ENCODE results near the gene MYCN. TPM values are rescaled to one million over a fixed set of nuclear protein-coding genes. Genes with fewer than 3 reads are reported as not detected.
A peak's percentile ranks its signal among the peaks of the same experiment; 100 is the strongest.

Gene MYCN
- total RNA-seq, 1 experiment from 2014 or later = 54.4 TPM

DNA sequence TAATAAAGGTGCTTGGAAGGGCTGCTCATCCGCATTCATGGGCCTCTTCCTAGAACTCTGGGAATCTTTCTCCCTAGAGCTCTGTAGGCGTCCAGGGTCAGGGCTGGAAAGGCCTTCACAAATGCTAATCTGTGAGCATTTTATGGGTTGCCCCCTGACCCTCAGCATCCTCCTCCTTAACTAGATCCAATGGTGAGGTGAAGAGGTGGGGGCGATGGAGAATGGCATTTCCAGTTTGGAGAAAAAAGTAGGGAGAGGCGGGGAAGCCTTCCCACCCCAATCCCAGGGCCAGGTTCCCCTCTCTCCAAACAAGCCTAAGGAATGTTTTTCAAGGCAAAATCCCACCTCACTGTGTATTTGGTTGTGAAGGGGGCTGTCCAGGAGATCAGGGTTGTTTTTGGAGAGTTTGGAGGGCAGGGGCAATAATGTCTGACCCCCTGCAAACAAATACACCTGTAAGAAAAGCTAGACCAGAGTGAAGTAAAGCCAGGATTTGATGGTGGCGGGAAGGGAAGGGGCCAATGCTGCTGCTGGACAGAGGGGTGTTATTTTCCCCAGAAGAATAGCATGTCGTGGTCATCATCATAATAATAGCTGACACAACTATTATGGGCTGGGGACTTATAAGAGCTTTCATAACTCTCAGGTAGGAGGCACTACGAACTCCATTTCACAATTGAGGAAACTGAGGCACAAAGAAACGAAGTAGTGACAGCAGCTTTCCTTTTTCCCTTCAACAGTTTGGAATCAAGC is 1.4 kb upstream of the MYCN start:
- TF ChIP-seq, protein P1, sequence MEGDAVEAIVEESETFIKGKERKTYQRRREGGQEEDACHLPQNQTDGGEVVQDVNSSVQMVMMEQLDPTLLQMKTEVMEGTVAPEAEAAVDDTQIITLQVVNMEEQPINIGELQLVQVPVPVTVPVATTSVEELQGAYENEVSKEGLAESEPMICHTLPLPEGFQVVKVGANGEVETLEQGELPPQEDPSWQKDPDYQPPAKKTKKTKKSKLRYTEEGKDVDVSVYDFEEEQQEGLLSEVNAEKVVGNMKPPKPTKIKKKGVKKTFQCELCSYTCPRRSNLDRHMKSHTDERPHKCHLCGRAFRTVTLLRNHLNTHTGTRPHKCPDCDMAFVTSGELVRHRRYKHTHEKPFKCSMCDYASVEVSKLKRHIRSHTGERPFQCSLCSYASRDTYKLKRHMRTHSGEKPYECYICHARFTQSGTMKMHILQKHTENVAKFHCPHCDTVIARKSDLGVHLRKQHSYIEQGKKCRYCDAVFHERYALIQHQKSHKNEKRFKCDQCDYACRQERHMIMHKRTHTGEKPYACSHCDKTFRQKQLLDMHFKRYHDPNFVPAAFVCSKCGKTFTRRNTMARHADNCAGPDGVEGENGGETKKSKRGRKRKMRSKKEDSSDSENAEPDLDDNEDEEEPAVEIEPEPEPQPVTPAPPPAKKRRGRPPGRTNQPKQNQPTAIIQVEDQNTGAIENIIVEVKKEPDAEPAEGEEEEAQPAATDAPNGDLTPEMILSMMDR (IDR thresholded peaks at IDR 0.05; ENCODE audit: insufficient read depth in 1 of 2, low read depth in 1 of 2, low read length in 1 of 2, severe bottlenecking in 1 of 2, unreplicated experiment in 1 of 2) = no peak
- ChIA-PET POLR2A (interaction anchor here (0.6 to 1.4 kb wide), 4 partner anchors 76 to 461 kb away, joined by 3 to 6 read pairs (median 4); no protein-coding TSS in a partner anchor), CTCF (interaction anchor here (0.7 to 1.9 kb wide), 24 partner anchors 14 to 670 kb away, joined by 3 to 10 read pairs (median 3); no protein-coding TSS in a partner anchor)
- H3K36me3 ChIP-seq (ENCODE audit: control insufficient read depth, insufficient read depth, low read length) = no peaks in the 10 kb centered on the region; the same call in 1 of the 2 replicates
- Mint-ChIP-seq H3K27me3 (ENCODE audit: insufficient read depth, unreplicated experiment) (no peaks in the 10 kb centered on the region), H3K9me3 (ENCODE audit: unreplicated experiment) (no peaks in the 10 kb centered on the region), H3K4me3 (ENCODE audit: unreplicated experiment) (peak overlapping the region; percentile 85), H3K27ac (ENCODE audit: unreplicated experiment) (peak overlapping the region; percentile 69), H3K4me1 (ENCODE audit: low read depth, unreplicated experiment) (peaks cover 6% of the 10 kb centered on the region), H3K36me3 (ENCODE audit: insufficient read depth, unreplicated experiment) (peaks cover 21% of the 10 kb centered on the region)
- no TSS peak for BruUV-seq (replicated peaks)
- intact Hi-C loops (cut with micrococcal nuclease; ENCODE audit: unreplicated experiment) = loop anchor here (1.0 kb wide), 2 partner anchors 142 to 383 kb away; no protein-coding TSS in a partner anchor
- H3K4me3 ChIP-seq (ENCODE audit: low read depth, low read length) = peak overlapping the region; percentile 75
- DNase-seq = peak in 1 of 2 experiments; percentile 9
- no peaks in the 10 kb centered on the region for H3K9me3 ChIP-seq
- H3K27me3 ChIP-seq (replicated peaks; ENCODE audit: control insufficient read depth, insufficient read depth, low read length) = no peaks in the 10 kb centered on the region
- peaks cover 13% of the 10 kb centered on the region; the same call in 1 of the 2 replicates for H3K4me1 ChIP-seq

DNA sequence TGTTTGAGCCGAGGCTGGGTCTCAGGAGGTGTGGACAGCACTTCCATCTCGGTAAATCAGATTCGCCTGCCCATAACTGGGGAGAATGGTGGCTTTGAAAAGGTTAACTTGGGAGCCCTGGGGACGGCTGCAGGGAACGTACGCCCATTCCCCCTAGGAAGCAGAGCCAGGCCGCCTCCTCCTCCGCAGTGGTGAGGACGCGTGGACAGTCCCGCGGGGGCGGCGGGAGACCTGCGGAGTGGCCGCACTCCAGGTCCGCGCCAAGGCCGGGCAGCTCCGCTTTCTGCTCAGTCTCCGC is 845 bp upstream of the MYCN start:
- CTCF ChIA-PET = interaction anchor here (0.6 to 1.9 kb wide), 30 partner anchors 14 to 669 kb away, joined by 3 to 10 read pairs (median 3); no protein-coding TSS in a partner anchor
- no TSS peak for BruUV-seq (replicated peaks)

More for the DNA sequence above, 845 bp upstream of the MYCN start:
- POLR2A ChIA-PET = interaction anchor here (0.7 to 1.4 kb wide), 5 partner anchors 176 to 669 kb away, joined by 3 to 6 read pairs (median 4); no protein-coding TSS in a partner anchor
- Histone ChIP-seq H3K4me3 (ENCODE audit: low read depth, low read length) (peak overlapping the region; percentile 75), H3K4me1 (peaks cover 18% of the 10 kb centered on the region), H3K9me3 (no peaks in the 10 kb centered on the region), H3K36me3 (ENCODE audit: control insufficient read depth, insufficient read depth, low read length) (no peaks in the 10 kb centered on the region; the same call in 1 of the 2 replicates), H3K27me3 (replicated peaks; ENCODE audit: control insufficient read depth, insufficient read depth, low read length) (no peaks in the 10 kb centered on the region)
- Mint-ChIP-seq H3K27ac (ENCODE audit: unreplicated experiment) (peak overlapping the region; percentile 69), H3K36me3 (ENCODE audit: insufficient read depth, unreplicated experiment) (peaks cover 26% of the 10 kb centered on the region), H3K4me1 (ENCODE audit: low read depth, unreplicated experiment) (peaks cover 11% of the 10 kb centered on the region), H3K4me3 (ENCODE audit: unreplicated experiment) (peak overlapping the region; percentile 85), H3K27me3 (ENCODE audit: insufficient read depth, unreplicated experiment) (no peaks in the 10 kb centered on the region), H3K9me3 (ENCODE audit: unreplicated experiment) (no peaks in the 10 kb centered on the region)
- DNase-seq = no peak
- intact Hi-C loops (cut with micrococcal nuclease; ENCODE audit: unreplicated experiment) = loop anchor here (1.0 kb wide), 1 partner anchor 383 kb away; no protein-coding TSS in a partner anchor
- TF ChIP-seq, protein P1 (IDR thresholded peaks at IDR 0.05; ENCODE audit: insufficient read depth in 1 of 2, low read depth in 1 of 2, low read length in 1 of 2, severe bottlenecking in 1 of 2, unreplicated experiment in 1 of 2) = peak in 1 of 2 experiments; percentile 90

Measured in Caco-2 (cell line).